NOMO-1 (cell line): Measurements from ENCODE around the gene TAS2R41.
"Not testable (repeated sequence)": the region's sequence is repeated elsewhere in the genome, so short reads cannot be mapped to it uniquely, and the experiment has no call there.

Experiments used
- DNase-seq, 2 experiments: peaks; one replicate each; lab custom pipeline; 2025; ENCODE audit not compliant: unreplicated experiment in 2 of 2; lab: John Stamatoyannopoulos, UW

The TAS2R41 gene

GRCh38 chr7:143514995-143515735 lies 37.5 kb downstream of the TAS2R41 start:
- no peak for DNase-seq

GRCh38 chr7:143516981-143517380 lies 39.3 kb downstream of the TAS2R41 start:
- no peak for DNase-seq

GRCh38 chr7:143518521-143518920 lies 40.8 kb downstream of the TAS2R41 start:
- no peak for DNase-seq

GRCh38 chr7:143518941-143519340 lies 41.3 kb downstream of the TAS2R41 start:
- no peak for DNase-seq

GRCh38 chr7:143519411-143520131 lies 41.9 kb downstream of the TAS2R41 start:
- DNase-seq: no peak

GRCh38 chr7:143522309-143522916 lies 44.7 kb downstream of the TAS2R41 start:
- not testable (repeated sequence) for DNase-seq
